ENCODE measurements around the gene GARNL3. TPM values are rescaled to one million over a fixed set of nuclear protein-coding genes. Genes with fewer than 3 reads are reported as not detected.

Gene GARNL3
- total and polyA plus RNA-seq, 2 experiments from 2014 or later, result 8.7 to 21.9 TPM

DNA sequence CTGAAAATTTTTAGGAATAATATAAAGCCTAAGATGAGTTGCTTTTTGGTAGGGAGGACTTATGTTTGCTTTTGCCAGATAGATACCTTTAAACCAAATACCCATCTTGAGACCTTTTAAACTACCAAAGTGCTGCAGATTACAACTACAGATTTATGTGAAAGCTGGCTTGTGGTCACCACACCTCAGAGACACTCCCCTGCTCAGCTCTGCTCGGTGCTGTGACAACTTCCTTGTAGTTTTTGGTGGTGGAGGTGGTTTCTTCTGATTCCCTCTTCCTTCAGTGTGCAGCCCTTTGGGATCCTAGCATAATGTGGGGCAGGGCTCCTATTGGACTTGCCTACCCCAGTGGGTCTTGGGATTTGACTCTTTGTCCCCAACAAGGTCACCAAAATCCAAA is 29.2 kb downstream of the GARNL3 start:
- H3K79me2 ChIP-seq (replicated peaks; ENCODE audit: insufficient read depth), result no peaks in the 10 kb centered on the region
- peak overlapping the region; percentile 84 for H3K27ac Mint-ChIP-seq

More for the DNA sequence above, 29.2 kb downstream of the GARNL3 start:
- H2AFZ ChIP-seq, result no peak overlapping the region
- H3K27me3 Mint-ChIP-seq (ENCODE audit: insufficient read depth, low read depth, poor library complexity), result peaks cover 3% of the 10 kb centered on the region
- no peak overlapping the region for H3K4me3 Mint-ChIP-seq
- H3K4me1 Mint-ChIP-seq, result peaks cover 5% of the 10 kb centered on the region; the same call in 1 of the 3 replicates
- H3K9me2 ChIP-seq (ENCODE audit: insufficient read depth), result peaks cover 4% of the 10 kb centered on the region; the same call in 1 of the 2 replicates
- no peaks in the 10 kb centered on the region for H3K27me3 ChIP-seq (ENCODE audit: insufficient read depth)
- H3F3A ChIP-seq (replicated peaks; ENCODE audit: low read depth), result no peaks in the 10 kb centered on the region
- no peak overlapping the region for H3K4me3 ChIP-seq
- peaks cover 2% of the 10 kb centered on the region; the same call in 1 of the 3 replicates for H3K36me3 Mint-ChIP-seq (ENCODE audit: low read depth)
- peak overlapping the region; percentile 6; the same call in 1 of the 2 replicates for H3K27ac ChIP-seq (ENCODE audit: low read depth)
- no peak for DNase-seq (ENCODE audit: low spot score)
- no peaks in the 10 kb centered on the region; the same call in 1 of the 2 replicates for H4K20me1 ChIP-seq (replicated peaks; ENCODE audit: insufficient read depth)
- H3K4me1 ChIP-seq (ENCODE audit: insufficient read depth), result no peaks in the 10 kb centered on the region
- H3K36me3 ChIP-seq (ENCODE audit: insufficient read depth), result no peaks in the 10 kb centered on the region
- H3K4me2 ChIP-seq, result no peak overlapping the region
- no peak for ATAC-seq
- TF ChIP-seq, protein P1, sequence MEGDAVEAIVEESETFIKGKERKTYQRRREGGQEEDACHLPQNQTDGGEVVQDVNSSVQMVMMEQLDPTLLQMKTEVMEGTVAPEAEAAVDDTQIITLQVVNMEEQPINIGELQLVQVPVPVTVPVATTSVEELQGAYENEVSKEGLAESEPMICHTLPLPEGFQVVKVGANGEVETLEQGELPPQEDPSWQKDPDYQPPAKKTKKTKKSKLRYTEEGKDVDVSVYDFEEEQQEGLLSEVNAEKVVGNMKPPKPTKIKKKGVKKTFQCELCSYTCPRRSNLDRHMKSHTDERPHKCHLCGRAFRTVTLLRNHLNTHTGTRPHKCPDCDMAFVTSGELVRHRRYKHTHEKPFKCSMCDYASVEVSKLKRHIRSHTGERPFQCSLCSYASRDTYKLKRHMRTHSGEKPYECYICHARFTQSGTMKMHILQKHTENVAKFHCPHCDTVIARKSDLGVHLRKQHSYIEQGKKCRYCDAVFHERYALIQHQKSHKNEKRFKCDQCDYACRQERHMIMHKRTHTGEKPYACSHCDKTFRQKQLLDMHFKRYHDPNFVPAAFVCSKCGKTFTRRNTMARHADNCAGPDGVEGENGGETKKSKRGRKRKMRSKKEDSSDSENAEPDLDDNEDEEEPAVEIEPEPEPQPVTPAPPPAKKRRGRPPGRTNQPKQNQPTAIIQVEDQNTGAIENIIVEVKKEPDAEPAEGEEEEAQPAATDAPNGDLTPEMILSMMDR (conservative IDR thresholded peaks at IDR 0.05; ENCODE audit: low read depth in 2 of 2), result no peak
- TF ChIP-seq, protein P2, sequence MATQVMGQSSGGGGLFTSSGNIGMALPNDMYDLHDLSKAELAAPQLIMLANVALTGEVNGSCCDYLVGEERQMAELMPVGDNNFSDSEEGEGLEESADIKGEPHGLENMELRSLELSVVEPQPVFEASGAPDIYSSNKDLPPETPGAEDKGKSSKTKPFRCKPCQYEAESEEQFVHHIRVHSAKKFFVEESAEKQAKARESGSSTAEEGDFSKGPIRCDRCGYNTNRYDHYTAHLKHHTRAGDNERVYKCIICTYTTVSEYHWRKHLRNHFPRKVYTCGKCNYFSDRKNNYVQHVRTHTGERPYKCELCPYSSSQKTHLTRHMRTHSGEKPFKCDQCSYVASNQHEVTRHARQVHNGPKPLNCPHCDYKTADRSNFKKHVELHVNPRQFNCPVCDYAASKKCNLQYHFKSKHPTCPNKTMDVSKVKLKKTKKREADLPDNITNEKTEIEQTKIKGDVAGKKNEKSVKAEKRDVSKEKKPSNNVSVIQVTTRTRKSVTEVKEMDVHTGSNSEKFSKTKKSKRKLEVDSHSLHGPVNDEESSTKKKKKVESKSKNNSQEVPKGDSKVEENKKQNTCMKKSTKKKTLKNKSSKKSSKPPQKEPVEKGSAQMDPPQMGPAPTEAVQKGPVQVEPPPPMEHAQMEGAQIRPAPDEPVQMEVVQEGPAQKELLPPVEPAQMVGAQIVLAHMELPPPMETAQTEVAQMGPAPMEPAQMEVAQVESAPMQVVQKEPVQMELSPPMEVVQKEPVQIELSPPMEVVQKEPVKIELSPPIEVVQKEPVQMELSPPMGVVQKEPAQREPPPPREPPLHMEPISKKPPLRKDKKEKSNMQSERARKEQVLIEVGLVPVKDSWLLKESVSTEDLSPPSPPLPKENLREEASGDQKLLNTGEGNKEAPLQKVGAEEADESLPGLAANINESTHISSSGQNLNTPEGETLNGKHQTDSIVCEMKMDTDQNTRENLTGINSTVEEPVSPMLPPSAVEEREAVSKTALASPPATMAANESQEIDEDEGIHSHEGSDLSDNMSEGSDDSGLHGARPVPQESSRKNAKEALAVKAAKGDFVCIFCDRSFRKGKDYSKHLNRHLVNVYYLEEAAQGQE (IDR thresholded peaks at IDR 0.05; ENCODE audit: unreplicated experiment), result no peak
- TF ChIP-seq STAT1 (IDR thresholded peaks at IDR 0.05; ENCODE audit: unreplicated experiment) (no peak), ZNF331 (CRISPR knock-in tag; IDR thresholded peaks at IDR 0.05; ENCODE audit: low read depth) (no peak), POLR2AphosphoS5 (IDR thresholded peaks at IDR 0.05; ENCODE audit: low read depth) (no peak), CREB1 (CRISPR knock-in tag; IDR thresholded peaks at IDR 0.05; ENCODE audit: low read depth) (no peak), EZH2phosphoT487 (IDR thresholded peaks at IDR 0.05; ENCODE audit: unreplicated experiment) (no peak), NANOG (IDR thresholded peaks at IDR 0.05; ENCODE audit: borderline replicate concordance) (no peak), JUNB (IDR thresholded peaks at IDR 0.05; ENCODE audit: unreplicated experiment) (no peak), ZNF114 (CRISPR knock-in tag; IDR thresholded peaks at IDR 0.05) (no peak), EZH2 (IDR thresholded peaks at IDR 0.05; ENCODE audit: low read depth, unreplicated experiment) (no peak)
- TF ChIP-seq, protein P3, sequence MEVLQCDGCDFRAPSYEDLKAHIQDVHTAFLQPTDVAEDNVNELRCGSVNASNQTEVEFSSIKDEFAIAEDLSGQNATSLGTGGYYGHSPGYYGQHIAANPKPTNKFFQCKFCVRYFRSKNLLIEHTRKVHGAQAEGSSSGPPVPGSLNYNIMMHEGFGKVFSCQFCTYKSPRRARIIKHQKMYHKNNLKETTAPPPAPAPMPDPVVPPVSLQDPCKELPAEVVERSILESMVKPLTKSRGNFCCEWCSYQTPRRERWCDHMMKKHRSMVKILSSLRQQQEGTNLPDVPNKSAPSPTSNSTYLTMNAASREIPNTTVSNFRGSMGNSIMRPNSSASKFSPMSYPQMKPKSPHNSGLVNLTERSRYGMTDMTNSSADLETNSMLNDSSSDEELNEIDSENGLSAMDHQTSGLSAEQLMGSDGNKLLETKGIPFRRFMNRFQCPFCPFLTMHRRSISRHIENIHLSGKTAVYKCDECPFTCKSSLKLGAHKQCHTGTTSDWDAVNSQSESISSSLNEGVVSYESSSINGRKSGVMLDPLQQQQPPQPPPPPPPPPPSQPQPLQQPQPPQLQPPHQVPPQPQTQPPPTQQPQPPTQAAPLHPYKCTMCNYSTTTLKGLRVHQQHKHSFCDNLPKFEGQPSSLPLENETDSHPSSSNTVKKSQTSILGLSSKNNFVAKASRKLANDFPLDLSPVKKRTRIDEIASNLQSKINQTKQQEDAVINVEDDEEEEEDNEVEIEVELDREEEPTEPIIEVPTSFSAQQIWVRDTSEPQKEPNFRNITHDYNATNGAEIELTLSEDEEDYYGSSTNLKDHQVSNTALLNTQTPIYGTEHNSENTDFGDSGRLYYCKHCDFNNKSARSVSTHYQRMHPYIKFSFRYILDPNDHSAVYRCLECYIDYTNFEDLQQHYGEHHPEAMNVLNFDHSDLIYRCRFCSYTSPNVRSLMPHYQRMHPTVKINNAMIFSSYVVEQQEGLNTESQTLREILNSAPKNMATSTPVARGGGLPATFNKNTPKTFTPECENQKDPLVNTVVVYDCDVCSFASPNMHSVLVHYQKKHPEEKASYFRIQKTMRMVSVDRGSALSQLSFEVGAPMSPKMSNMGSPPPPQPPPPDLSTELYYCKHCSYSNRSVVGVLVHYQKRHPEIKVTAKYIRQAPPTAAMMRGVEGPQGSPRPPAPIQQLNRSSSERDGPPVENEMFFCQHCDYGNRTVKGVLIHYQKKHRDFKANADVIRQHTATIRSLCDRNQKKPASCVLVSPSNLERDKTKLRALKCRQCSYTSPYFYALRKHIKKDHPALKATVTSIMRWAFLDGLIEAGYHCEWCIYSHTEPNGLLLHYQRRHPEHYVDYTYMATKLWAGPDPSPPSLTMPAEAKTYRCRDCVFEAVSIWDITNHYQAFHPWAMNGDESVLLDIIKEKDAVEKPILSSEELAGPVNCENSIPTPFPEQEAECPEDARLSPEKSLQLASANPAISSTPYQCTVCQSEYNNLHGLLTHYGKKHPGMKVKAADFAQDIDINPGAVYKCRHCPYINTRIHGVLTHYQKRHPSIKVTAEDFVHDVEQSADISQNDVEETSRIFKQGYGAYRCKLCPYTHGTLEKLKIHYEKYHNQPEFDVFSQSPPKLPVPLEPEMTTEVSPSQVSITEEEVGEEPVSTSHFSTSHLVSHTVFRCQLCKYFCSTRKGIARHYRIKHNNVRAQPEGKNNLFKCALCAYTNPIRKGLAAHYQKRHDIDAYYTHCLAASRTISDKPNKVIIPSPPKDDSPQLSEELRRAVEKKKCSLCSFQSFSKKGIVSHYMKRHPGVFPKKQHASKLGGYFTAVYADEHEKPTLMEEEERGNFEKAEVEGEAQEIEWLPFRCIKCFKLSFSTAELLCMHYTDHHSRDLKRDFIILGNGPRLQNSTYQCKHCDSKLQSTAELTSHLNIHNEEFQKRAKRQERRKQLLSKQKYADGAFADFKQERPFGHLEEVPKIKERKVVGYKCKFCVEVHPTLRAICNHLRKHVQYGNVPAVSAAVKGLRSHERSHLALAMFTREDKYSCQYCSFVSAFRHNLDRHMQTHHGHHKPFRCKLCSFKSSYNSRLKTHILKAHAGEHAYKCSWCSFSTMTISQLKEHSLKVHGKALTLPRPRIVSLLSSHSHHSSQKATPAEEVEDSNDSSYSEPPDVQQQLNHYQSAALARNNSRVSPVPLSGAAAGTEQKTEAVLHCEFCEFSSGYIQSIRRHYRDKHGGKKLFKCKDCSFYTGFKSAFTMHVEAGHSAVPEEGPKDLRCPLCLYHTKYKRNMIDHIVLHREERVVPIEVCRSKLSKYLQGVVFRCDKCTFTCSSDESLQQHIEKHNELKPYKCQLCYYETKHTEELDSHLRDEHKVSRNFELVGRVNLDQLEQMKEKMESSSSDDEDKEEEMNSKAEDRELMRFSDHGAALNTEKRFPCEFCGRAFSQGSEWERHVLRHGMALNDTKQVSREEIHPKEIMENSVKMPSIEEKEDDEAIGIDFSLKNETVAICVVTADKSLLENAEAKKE (CRISPR knock-in tag; IDR thresholded peaks at IDR 0.05), result no peak
- TF ChIP-seq, protein P4, sequence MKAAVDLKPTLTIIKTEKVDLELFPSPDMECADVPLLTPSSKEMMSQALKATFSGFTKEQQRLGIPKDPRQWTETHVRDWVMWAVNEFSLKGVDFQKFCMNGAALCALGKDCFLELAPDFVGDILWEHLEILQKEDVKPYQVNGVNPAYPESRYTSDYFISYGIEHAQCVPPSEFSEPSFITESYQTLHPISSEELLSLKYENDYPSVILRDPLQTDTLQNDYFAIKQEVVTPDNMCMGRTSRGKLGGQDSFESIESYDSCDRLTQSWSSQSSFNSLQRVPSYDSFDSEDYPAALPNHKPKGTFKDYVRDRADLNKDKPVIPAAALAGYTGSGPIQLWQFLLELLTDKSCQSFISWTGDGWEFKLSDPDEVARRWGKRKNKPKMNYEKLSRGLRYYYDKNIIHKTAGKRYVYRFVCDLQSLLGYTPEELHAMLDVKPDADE (IDR thresholded peaks at IDR 0.05), result no peak
- H3K9me3 Mint-ChIP-seq, result no peaks in the 10 kb centered on the region
